Liver (tissue), 3 donors: ENCODE data around the gene FOLR1.

Experiments used
- EGR1 ChIP-seq, 2 donors: IDR thresholded peaks; 2 replicates each; pipeline ENCODE4 v1.6.1; 2016 to 2018; ENCODE audit warnings: antibody characterized with exemption in 2 of 2, low read depth in 2 of 2
- FOXA1 ChIP-seq: IDR thresholded peaks from 2 replicates; pipeline ENCODE4 v1.6.1; 2016; ENCODE audit warnings: antibody characterized with exemption
- GABPA ChIP-seq, 2 donors: IDR thresholded peaks in 1 of 2; conservative IDR thresholded peaks in 1 of 2; 2 replicates each; pipeline ENCODE4 v1.6.1; 2016; ENCODE audit warnings: antibody characterized with exemption in 2 of 2, mild to moderate bottlenecking in 1 of 2, moderate library complexity in 1 of 2
- HNF4G ChIP-seq: IDR thresholded peaks from 2 replicates; pipeline ENCODE4 v1.6.1; 2016; ENCODE audit warnings: antibody characterized with exemption
- MAX ChIP-seq: IDR thresholded peaks from 2 replicates; pipeline ENCODE4 v1.6.1; 2016; ENCODE audit warnings: antibody characterized with exemption
- RAD21 ChIP-seq, 2 donors: IDR thresholded peaks; 2 replicates each; pipeline ENCODE4 v1.6.1; 2016; ENCODE audit warnings: antibody characterized with exemption in 2 of 2, mild to moderate bottlenecking in 2 of 2
- REST ChIP-seq: IDR thresholded peaks from 2 replicates; pipeline ENCODE4 v1.6.1; 2016; ENCODE audit warnings: antibody characterized with exemption, mild to moderate bottlenecking
- SP1 ChIP-seq: IDR thresholded peaks from 2 replicates; pipeline ENCODE4 v1.6.1; 2018; ENCODE audit warnings: antibody characterized with exemption, mild to moderate bottlenecking
- TAF1 ChIP-seq: conservative IDR thresholded peaks from 2 replicates; pipeline ENCODE4 v1.6.1; 2016; ENCODE audit warnings: antibody characterized with exemption, mild to moderate bottlenecking
- YY1 ChIP-seq: IDR thresholded peaks from 2 replicates; pipeline ENCODE4 v1.6.1; 2016; ENCODE audit warnings: antibody characterized with exemption, mild to moderate bottlenecking
- TF ChIP-seq, protein P1 (sequence below): IDR thresholded peaks from 2 replicates; pipeline ENCODE4 v1.6.1; 2016; ENCODE audit warnings: antibody characterized with exemption
- TF ChIP-seq, protein P2 (sequence below): fragments of 150-350 bp; IDR thresholded peaks from 2 replicates; pipeline ENCODE4 v1.5.1; 2017; ENCODE audit warnings: improper control_type of control experiment, low read depth, low read length; ENCODE audit not compliant: missing input control
- TF ChIP-seq, protein P3 (sequence below): IDR thresholded peaks from 2 replicates; pipeline ENCODE4 v1.6.1; 2016; ENCODE audit warnings: antibody characterized with exemption
- donor health status: healthy.
- donor health status: healthy.

DNA sequence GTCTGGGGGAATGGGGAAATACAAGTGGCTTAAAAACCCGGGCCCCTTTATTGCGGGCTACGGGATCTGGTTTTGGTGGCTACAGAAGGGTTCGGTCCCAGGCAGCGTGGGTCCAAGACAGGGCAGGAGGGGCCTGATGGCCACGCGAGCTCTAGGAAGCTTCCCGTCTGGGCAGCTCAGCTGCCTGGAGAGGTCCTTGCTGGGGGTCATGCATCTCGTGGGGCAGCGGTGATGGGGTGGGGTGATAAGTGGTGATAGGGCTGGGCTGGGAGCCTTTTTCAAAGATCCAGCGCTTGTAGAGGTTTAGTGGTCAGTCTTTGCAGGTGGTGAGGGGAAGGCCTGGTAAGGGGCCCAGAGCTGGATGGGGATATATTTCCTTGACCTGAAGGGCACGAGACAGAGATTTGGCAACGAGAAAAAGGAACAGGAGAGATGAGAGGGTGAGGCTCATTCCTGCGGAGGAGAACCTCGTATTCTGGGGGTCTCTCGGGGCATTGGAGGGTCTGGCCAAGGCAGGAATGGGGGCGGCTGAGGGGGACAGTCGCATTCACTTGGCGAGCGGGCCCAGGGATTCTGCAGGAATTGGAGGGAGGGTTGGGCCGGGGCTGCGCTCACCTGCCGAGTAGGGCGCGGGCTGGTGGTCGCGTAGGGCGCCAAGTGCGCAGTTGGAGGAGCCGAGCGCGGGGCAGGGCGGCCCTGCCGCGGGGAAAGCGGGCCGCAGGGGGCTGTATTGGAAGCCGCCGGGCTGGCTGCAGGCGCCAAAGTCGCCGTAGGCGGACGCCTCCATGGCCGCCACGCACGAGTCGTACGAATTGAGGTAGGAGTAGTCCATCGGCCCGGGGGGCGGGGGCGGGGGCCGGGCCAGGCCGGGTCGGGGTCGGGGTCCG, 51.5 kb downstream of the FOLR1 start:
- TF ChIP-seq, protein P1, sequence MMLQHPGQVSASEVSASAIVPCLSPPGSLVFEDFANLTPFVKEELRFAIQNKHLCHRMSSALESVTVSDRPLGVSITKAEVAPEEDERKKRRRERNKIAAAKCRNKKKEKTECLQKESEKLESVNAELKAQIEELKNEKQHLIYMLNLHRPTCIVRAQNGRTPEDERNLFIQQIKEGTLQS = no peak
- TF ChIP-seq, protein P2, sequence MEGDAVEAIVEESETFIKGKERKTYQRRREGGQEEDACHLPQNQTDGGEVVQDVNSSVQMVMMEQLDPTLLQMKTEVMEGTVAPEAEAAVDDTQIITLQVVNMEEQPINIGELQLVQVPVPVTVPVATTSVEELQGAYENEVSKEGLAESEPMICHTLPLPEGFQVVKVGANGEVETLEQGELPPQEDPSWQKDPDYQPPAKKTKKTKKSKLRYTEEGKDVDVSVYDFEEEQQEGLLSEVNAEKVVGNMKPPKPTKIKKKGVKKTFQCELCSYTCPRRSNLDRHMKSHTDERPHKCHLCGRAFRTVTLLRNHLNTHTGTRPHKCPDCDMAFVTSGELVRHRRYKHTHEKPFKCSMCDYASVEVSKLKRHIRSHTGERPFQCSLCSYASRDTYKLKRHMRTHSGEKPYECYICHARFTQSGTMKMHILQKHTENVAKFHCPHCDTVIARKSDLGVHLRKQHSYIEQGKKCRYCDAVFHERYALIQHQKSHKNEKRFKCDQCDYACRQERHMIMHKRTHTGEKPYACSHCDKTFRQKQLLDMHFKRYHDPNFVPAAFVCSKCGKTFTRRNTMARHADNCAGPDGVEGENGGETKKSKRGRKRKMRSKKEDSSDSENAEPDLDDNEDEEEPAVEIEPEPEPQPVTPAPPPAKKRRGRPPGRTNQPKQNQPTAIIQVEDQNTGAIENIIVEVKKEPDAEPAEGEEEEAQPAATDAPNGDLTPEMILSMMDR = no peak
- TF ChIP-seq TAF1 (no peak), EGR1 (IDR thresholded peaks at IDR 0.05; ENCODE audit: low read depth in 2 of 2) (no peak), RAD21 (IDR thresholded peaks at IDR 0.05) (no peak), SP1 (no peak), YY1 (no peak), FOXA1 (no peak), HNF4G (no peak), GABPA (IDR thresholded peaks at IDR 0.05 in 1 of 2, conservative IDR thresholded peaks at IDR 0.05 in 1 of 2) (no peak), REST (no peak), MAX (no peak)
- TF ChIP-seq, protein P3, sequence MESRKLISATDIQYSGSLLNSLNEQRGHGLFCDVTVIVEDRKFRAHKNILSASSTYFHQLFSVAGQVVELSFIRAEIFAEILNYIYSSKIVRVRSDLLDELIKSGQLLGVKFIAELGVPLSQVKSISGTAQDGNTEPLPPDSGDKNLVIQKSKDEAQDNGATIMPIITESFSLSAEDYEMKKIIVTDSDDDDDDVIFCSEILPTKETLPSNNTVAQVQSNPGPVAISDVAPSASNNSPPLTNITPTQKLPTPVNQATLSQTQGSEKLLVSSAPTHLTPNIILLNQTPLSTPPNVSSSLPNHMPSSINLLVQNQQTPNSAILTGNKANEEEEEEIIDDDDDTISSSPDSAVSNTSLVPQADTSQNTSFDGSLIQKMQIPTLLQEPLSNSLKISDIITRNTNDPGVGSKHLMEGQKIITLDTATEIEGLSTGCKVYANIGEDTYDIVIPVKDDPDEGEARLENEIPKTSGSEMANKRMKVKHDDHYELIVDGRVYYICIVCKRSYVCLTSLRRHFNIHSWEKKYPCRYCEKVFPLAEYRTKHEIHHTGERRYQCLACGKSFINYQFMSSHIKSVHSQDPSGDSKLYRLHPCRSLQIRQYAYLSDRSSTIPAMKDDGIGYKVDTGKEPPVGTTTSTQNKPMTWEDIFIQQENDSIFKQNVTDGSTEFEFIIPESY = no peak
